Epidermal melanocyte (primary cell): Measurements from ENCODE around the gene TSR1.
"Not testable (repeated sequence)": the region's sequence is repeated elsewhere in the genome, so short reads cannot be mapped to it uniquely, and the experiment has no call there.

Experiments
- DNase-seq: peaks from one replicate; pipeline ENCODE4 v3.0.0; 2011; ENCODE audit warnings: low spot score; ENCODE audit not compliant: insufficient read length

The TSR1 gene

DNA sequence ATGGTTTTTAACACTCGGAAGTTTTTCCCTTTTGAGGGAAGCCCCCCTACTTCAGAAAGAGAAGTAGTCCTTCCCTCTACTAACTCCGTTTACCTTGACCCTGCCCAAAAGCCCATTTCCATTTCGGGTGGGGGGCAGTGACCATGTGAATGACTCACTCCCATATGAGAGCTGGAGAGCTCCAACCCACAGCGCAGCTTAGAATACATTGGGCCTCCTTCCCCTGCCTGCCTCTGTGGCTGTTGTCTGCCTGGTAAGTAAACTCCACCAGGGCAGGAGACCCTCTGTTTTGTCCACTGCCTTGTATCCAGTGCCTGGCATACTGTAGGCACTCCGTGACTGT is 2.0 kb upstream of the TSR1 start:
- no peak for DNase-seq

- peak; percentile 67 for DNase-seq
Observed at GRCh38 chr17:2337544-2338314, 1.5 kb upstream of the TSR1 start.

GRCh38 chr17:2336852-2337543 is 741 bp upstream of the TSR1 start, which contains the start of gene SGSM2:
TSS of gene SGSM2 (plus strand) at chr17:2337501. CDS start at chr17:2337689, 188 bp downstream.
- peak; percentile 71 for DNase-seq

GRCh38 chr17:2335726-2336214 is 487 bp downstream of the TSR1 start:
- no peak for DNase-seq

- no peak for DNase-seq
Observed at GRCh38 chr17:2331303-2331702, 5.0 kb downstream of the TSR1 start.

DNA sequence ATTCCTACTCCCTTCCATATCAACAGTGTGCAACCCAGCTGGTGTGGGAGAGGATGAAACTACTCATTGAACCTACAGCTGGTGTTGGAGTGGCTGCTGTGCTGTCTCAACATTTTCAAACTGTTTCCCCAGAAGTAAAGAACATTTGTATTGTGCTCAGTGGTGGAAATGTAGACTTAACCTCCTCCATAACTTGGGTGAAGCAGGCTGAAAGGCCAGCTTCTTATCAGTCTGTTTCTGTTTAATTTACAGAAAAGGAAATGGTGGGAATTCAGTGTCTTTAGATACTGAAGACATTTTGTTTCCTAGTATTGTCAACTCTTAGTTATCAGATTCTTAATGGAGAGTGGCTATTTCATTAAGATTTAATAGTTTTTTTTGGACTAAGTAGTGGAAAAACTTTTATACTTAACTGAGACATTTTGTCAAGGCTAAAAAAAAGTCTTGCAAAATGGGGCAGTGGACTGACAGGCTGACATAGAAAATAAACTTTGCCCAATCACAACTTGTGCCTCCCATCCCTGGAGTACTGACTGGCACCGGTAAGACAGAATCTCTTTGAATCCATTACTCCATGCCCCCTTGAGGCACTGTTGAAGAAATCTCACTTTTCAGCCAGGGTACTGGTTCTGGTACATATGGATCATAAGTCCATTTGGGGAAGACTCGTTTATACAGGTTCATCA is 12.5 kb downstream of the TSR1 start:
- no peak for DNase-seq

GRCh38 chr17:2321399-2321798 is 14.9 kb downstream of the TSR1 start:
- no peak for DNase-seq

GRCh38 chr17:2319051-2319450 is 17.2 kb downstream of the TSR1 start:
- DNase-seq = no peak

GRCh38 chr17:2317796-2318195 is 18.5 kb downstream of the TSR1 start:
- no peak for DNase-seq

- not testable (repeated sequence) for DNase-seq
Observed at GRCh38 chr17:2316916-2317205, 19.4 kb downstream of the TSR1 start.

GRCh38 chr17:2312736-2313135 is 23.5 kb downstream of the TSR1 start:
- no peak for DNase-seq

GRCh38 chr17:2309338-2310154 is 26.7 kb downstream of the TSR1 start:
- DNase-seq = no peak

DNA sequence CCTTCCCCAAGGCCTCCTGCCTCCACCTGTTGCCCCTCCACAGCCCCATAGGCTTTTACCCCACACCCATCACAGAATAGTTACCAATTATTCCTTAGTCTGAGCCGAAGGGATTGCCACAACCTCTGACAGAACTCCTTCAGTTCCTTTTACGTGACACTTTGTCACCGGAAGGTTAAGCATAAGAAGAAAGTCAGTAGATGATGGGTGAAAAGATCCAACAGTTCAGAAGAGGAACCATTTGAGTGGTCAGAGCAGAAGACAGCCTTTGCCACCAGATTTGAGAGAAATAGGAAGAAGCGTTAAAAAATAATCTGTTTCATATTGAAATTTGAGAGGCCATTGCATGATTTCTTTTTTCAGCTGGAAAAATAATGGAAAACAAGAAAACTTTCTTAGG is 31.3 kb downstream of the TSR1 start:
- DNase-seq = peak; percentile 3

DNA sequence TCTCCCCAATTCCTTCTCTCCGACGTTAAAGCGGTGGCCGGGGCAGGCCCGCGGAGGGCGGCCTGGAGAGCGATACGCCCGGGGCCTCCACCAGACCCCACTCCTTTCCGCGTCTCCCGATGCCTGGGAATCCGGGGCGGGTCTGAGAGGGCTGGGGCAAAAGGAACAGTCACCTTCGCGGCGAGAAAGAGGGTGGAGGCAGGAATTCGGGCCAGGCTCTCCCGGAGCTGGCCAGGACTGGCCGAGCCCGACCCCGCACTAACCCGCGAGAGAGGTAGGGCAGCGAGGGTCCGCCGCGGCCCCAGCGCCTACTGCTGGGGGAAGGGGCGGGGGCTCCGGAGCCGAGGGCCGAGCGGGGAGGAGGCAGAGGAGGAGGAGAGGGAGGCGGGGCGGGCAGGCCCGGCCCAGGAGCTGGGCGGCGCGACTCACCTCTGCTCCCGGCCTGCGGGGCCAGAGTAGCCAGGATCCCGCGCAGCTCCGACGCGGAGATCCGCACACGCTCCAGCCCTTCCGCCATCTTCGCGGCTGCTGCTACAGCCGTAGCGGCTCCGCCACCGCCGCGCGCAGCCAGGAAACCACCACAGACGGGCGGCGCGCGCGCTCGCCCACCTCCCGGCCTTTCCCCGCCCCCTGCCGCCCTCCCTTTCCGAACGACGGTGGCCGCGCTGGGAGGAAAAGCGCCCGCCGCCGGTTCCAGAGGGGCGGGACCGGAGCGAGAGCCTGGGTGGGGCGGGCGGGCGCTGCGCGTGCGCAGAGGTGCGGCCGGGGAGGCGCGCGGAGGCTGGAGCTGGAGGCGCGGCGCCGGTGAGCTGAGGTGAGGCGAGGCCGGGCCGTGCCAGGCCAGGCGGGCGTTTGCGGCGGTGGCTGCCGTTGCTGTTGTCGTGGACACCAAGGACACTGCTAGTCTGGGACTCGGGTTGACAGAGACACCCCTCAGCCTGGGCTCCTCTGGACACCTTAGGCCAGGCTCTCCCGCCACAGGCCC is 32.8 kb downstream of the TSR1 start, which contains the start of the genes SMG6 and SRR:
SMG6 (minus strand) TSS at position 582 of the 985 bp plus-strand sequence; CDS start at position 517, 65 bp downstream.
SRR (plus strand) TSS at position 747 of the 985 bp plus-strand sequence. CDS start 11,611 bp downstream, outside the sequence.
- DNase-seq = peak; percentile 98

GRCh38 chr17:2302778-2303203 is 33.5 kb downstream of the TSR1 start:
- DNase-seq = no peak

- no peak for DNase-seq
Observed at GRCh38 chr17:2299756-2300155, 36.5 kb downstream of the TSR1 start.

DNA sequence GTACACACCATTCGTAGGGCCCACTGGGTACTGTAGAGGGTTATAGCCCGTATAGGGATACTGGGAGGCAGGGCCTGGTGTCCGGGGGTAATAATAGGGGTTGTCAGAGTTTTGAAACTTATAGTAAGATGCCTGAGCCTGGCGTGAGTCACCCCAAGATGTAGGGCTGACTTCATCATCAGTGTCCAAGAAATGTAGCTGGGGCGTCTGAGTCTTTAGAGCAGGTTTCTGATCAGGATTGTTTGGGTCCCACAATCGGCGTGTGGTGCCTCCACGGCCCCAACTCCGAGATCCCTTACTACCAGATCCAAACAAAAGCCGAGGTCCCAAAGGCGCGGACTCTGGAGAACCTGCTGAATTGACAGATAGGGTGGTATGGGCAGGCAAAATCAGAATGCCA is 37.1 kb downstream of the TSR1 start:
- no peak for DNase-seq

DNA sequence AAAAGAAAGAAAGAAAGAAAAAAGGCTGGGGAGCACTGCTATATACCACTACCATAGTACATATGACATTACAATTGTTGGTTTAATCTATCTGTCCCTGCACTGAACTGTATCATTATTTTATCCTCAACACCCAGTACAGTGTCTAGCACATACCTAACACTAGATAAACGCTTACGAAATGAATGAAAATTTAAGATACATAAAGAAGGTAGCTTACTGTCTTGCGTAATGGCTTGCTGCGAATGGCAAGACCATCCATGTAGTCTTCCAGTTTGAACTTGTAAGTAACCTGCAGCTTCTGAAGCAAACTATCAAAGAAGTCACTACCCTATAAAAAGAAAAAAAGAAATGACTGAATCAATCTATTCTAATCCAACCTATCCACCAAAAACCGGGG is 39.2 kb downstream of the TSR1 start:
- DNase-seq = no peak

GRCh38 chr17:2295575-2295974 is 40.7 kb downstream of the TSR1 start:
- DNase-seq = no peak

- DNase-seq = no peak
Observed at GRCh38 chr17:2292100-2292499, 44.2 kb downstream of the TSR1 start.
